Fibroblast of peridontal ligament (primary cell): ENCODE data around the gene PSMD13.
A peak's percentile ranks its signal among the peaks of the same experiment; 100 is the strongest.

Source experiments
- DNase-seq: peaks from one replicate; pipeline ENCODE4 v3.0.0-alpha.2; 2010; ENCODE audit errors: extremely low read depth

PSMD13 gene

GRCh38 chr11:250274-250673, 13.5 kb downstream of the PSMD13 start:
- no peak for DNase-seq

- peak; percentile 59 for DNase-seq
Measured at GRCh38 chr11:250740-251299, 14.0 kb downstream of the PSMD13 start.

- no peak for DNase-seq
Measured at GRCh38 chr11:251550-251949, 14.8 kb downstream of the PSMD13 start.

- DNase-seq = no peak
Measured at GRCh38 chr11:252666-253065, 15.9 kb downstream of the PSMD13 start.

GRCh38 chr11:253160-253885, 16.5 kb downstream of the PSMD13 start:
- DNase-seq = no peak

- DNase-seq = no peak
Measured at GRCh38 chr11:253886-254270, 17.1 kb downstream of the PSMD13 start.

DNA sequence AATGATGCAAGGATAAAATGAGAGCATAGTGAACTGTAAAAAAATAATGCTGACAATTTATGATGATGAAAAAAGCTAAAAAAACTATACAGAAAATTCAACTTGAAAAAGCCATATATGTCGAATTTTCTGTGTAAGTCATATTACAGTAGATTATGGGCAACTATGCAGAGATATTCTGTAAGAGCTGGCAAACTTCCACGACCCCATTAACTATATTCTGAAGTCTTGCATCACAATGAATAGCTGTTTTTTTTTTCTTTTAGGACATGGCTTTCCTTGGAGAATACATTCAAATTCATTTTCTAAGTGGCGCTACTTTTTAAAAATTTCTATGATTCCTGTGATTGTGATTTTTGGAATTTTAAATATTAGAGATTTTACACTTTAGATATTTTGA, 18.4 kb downstream of the PSMD13 start:
- peak; percentile 34 for DNase-seq

GRCh38 chr11:255816-256215, 19.0 kb downstream of the PSMD13 start:
- no peak for DNase-seq

DNA sequence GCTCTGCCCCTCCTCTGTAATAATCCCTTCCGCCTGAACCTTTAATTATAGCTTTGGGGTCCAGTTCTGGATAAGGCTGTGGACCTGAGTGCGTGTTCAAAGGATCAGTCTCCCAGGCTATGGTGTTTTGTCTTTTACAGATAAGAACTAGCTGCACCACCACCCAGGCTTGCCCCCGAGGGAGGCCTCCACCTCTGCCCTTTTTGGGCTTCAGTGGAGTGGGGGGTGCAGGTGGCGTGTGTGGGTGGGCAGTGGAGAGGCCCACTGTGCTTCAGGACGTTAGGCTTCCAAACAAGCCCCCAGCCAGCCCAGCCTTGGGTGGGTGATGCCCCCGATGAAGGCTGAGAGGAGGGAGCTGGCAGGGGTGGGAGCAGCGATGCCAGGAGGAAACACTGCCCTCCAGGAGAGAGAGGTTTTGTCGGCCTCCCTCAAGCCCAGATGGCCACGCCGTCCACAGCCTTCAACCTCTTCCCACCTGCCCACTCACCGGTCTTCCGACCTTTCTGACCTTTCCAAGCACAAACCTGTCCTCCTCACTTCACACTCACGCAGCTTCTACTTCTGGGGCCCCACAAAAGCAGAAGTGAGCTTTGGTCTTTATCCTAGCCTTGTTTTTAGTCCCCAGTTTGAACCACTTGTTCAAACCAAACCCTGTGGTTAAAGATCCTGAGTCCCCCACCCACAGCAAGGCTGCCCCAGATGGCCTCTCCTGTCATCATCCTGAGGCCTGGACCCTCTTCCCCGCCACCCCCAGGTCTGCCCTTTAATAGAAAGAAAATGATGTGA, 20.4 kb downstream of the PSMD13 start:
- no peak for DNase-seq

- no peak for DNase-seq
Measured at GRCh38 chr11:257766-258493, 21.2 kb downstream of the PSMD13 start.

DNA sequence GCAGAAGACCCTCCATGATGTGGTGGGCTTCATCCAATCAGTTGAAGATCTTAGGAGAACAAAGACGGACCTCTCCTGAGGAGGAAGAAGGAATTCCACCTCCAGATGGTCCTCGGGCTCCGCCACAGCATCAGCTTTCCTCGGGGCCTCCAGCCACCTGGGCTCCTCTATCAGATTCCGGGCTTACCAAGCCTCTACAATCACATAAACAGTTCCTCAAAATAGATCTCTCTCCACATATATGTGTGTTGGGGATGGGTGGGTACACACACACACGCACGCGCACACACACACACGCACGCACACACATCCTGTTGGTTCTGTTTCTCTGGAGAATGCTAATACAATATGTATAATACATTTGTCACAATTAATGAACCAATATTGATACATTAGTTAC, 22.6 kb downstream of the PSMD13 start:
- DNase-seq = no peak

DNA sequence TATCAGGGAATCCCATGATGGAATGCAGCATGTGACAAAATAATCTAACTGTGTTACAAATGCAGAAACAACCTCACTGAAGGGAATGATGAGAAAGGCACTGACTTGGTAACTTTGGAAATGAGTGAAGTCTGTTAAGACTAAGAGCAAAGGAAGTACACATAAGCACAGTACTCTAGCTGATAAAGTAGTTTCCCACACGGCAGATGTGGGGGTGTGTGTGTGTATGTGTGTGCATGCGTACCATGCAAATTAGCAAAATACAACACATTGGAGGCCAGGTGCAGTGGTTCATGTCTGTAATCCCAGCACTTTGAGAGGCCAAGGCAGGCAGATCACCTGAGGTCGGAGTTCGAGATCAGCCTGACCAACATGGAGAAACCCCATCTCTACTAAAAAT, 24.8 kb downstream of the PSMD13 start:
- no peak for DNase-seq

- DNase-seq = no peak
Measured at GRCh38 chr11:266676-267439, 30.1 kb downstream of the PSMD13 start.

DNA sequence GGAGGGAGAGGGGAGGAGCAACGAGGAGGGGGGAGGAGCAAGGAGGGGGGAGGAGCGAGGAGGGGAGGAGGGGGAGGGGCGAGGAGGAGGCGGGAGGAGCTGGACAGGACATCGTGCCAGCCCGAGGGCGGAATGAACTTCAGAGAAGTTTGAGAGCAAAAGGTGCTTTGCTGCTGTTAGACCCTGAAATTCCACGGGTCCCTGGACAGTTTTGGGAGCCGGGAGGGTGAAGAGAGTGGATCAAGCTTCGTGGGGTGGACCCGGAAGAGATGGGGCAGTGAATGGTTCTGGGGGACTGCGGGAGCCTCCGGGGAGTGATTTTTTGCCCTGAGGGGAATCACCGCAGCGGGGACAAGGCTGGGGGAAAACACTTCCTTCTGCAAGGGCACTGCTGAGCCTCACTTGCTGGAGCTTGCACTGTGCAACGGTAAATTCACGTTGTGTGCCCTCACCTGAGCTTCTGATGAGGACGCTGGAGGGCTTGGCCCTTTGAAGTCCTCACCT, 30.8 kb downstream of the PSMD13 start:
- DNase-seq = no peak

- peak; percentile 49 for DNase-seq
Measured at GRCh38 chr11:268716-269145, 32.0 kb downstream of the PSMD13 start.

GRCh38 chr11:269146-269890, 32.5 kb downstream of the PSMD13 start:
- peak; percentile 29 for DNase-seq

- DNase-seq = no peak
Measured at GRCh38 chr11:270451-271318, 33.9 kb downstream of the PSMD13 start.

DNA sequence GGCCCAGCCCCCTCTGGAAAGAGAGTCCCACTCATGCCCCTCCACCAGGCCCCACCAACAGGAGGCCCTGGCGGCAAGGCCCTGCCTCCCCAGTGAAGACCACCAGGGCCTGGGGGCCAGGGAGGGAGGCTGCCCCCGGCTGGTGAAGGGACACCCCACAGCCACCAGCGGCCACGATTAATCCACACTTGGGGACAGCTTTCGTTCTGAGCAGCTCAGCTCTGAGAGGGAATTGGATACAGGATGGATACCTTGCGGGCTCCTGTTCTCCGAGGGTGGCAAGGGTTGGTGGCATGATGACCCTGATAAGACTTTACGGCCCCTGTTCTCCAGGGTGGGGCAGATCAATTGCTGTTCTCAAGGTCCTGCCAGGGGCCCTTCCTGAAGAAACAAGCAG, 34.5 kb downstream of the PSMD13 start:
- DNase-seq = no peak

- DNase-seq = no peak
Measured at GRCh38 chr11:272195-272930, 35.6 kb downstream of the PSMD13 start.
